Smooth muscle cell of the brain vasculature (primary cell): Measurements from ENCODE around the gene NPAS2.

Source experiments
- DNase-seq: peaks from one replicate; pipeline ENCODE4 v3.0.0-alpha.2; 2012; ENCODE audit warnings: low read depth, low spot score

The NPAS2 gene

GRCh38 chr2:100905132-100905805 lies 85.3 kb downstream of the NPAS2 start:
- no peak for DNase-seq

GRCh38 chr2:100906131-100906530 lies 86.2 kb downstream of the NPAS2 start:
- no peak for DNase-seq

GRCh38 chr2:100906679-100907078 lies 86.7 kb downstream of the NPAS2 start:
- no peak for DNase-seq

GRCh38 chr2:100907832-100908231 lies 87.9 kb downstream of the NPAS2 start:
- no peak for DNase-seq

GRCh38 chr2:100909534-100910081 lies 89.7 kb downstream of the NPAS2 start:
- DNase-seq: no peak

GRCh38 chr2:100910111-100910510 lies 90.2 kb downstream of the NPAS2 start:
- no peak for DNase-seq

GRCh38 chr2:100919316-100919715 lies 99.4 kb downstream of the NPAS2 start:
- no peak for DNase-seq

GRCh38 chr2:100921685-100922161 lies 101.8 kb downstream of the NPAS2 start:
- DNase-seq: no peak

GRCh38 chr2:100923461-100924060 lies 103.6 kb downstream of the NPAS2 start:
- no peak for DNase-seq

- DNase-seq: no peak
Measured at GRCh38 chr2:100924122-100924519, 104.2 kb downstream of the NPAS2 start.

- no peak for DNase-seq
Measured at GRCh38 chr2:100924520-100925451, 104.8 kb downstream of the NPAS2 start.

GRCh38 chr2:100928235-100928634 lies 108.3 kb downstream of the NPAS2 start:
- no peak for DNase-seq

- DNase-seq: no peak
Measured at GRCh38 chr2:100929147-100929546, 109.2 kb downstream of the NPAS2 start.

GRCh38 chr2:100934504-100935371 lies 114.8 kb downstream of the NPAS2 start:
- DNase-seq: no peak

GRCh38 chr2:100935372-100935752 lies 115.4 kb downstream of the NPAS2 start:
- DNase-seq: no peak

GRCh38 chr2:100936070-100936741 lies 116.3 kb downstream of the NPAS2 start:
- no peak for DNase-seq

GRCh38 chr2:100936972-100937542 lies 117.1 kb downstream of the NPAS2 start:
- DNase-seq: no peak

GRCh38 chr2:100938031-100939026 lies 118.4 kb downstream of the NPAS2 start:
- no peak for DNase-seq

- DNase-seq: no peak
Measured at GRCh38 chr2:100939445-100939844, 119.5 kb downstream of the NPAS2 start.
